22Rv1 (cell line): ENCODE data around the gene DNAH2.

Experiments
- ZFX ChIP-seq: fragments of 450-650 bp; IDR thresholded peaks from 2 replicates; pipeline ENCODE4 v1.6.1; 2017; ENCODE audit warnings: antibody characterized with exemption, borderline replicate concordance
- TF ChIP-seq, protein P1 (sequence below): fragments of 450-650 bp; IDR thresholded peaks from 2 replicates; pipeline ENCODE4 v1.5.1; 2017; ENCODE audit warnings: mild to moderate bottlenecking

DNA sequence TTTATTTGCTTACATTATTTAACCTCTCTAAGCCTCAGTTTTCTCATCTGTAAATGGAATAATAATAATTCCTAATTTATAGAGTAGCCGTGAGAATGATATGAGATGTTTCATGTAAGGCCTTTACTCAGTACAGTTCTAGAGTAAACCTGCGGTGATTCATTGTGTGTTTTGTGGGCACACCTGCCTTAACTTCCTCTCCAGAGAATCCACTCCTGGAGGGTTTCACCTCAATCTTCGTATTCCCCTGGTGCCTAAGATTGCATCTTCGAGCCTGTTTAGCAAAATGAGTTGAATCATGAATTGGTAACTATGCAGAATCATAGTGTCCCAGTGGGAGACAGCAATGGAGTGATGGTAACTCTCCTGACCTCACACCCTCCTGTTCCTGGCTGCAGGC is 52.3 kb downstream of the DNAH2 start:
- TF ChIP-seq, protein P1, sequence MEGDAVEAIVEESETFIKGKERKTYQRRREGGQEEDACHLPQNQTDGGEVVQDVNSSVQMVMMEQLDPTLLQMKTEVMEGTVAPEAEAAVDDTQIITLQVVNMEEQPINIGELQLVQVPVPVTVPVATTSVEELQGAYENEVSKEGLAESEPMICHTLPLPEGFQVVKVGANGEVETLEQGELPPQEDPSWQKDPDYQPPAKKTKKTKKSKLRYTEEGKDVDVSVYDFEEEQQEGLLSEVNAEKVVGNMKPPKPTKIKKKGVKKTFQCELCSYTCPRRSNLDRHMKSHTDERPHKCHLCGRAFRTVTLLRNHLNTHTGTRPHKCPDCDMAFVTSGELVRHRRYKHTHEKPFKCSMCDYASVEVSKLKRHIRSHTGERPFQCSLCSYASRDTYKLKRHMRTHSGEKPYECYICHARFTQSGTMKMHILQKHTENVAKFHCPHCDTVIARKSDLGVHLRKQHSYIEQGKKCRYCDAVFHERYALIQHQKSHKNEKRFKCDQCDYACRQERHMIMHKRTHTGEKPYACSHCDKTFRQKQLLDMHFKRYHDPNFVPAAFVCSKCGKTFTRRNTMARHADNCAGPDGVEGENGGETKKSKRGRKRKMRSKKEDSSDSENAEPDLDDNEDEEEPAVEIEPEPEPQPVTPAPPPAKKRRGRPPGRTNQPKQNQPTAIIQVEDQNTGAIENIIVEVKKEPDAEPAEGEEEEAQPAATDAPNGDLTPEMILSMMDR: no peak
- TF ChIP-seq ZFX: no peak
